Limb (tissue), 2 donors: ENCODE data around the gene DAZL.
"Not testable (repeated sequence)": the region's sequence is repeated elsewhere in the genome, so short reads cannot be mapped to it uniquely, and the experiment has no call there.

Experiments
- DNase-seq, 2 donors: peaks; one replicate each; pipeline ENCODE4 v3.0.0-alpha.2; 2016; ENCODE audit errors: extremely low spot score in 2 of 2

Gene DAZL, protein sequence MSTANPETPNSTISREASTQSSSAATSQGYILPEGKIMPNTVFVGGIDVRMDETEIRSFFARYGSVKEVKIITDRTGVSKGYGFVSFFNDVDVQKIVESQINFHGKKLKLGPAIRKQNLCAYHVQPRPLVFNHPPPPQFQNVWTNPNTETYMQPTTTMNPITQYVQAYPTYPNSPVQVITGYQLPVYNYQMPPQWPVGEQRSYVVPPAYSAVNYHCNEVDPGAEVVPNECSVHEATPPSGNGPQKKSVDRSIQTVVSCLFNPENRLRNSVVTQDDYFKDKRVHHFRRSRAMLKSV

DNA sequence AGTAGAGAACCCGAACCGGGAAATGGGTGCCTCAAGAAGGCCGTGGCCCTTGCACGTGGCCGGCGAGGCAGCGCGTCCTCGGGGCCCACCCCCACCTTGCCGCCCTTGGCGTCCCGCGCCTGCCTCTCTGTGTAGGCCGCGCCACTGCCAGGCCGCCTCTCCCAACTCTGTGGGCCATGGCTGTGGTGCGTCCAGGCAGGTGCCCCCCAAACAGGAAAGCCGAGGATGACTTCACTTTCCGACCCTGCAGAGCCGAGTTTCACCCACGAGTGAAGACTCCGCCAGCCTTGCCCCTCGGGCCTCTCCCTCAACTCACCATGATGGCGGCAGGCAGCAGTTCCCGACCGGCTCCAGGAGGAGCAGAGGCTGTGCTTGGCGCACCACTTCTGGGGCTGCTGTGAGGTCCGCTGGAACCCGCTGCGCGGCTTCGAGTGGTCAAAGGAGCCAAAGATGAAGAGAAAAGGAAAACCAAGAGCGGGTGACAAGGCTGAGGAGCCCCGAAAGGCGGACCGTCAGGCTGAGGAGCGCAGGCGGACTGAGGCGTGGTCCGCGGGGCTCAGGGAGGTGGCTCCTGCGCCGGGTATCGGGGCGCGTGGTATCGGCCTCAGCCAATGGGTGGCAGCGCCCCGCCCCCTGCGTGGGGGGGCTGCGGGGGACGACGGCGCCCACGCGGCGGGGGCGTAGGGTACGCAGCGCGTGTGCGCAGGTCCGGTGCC lies at the start of gene DAZL:
Gene DAZL, minus strand, starts transcription at position 537 of the 716 bp plus-strand sequence. Its CDS starts 218 bp downstream, at position 319.
- no peak for DNase-seq

DNA sequence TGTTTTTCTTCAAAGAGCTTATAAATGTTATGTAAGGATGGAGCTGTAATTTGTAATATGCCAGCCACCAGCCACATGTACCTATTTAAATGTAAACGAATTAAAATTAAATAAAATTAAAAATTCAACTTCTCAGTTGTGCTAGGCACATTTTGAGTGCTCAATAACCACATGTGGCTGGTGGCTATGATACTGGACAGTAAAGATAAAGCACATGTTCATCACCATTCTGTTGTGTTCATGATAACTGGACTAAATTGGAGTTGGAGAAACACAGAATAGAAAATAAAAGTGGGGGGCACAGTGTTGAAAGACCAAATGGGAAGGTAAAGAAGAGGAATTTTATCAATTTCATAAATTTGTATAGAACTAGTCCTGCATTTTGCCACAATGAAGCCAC lies 49.8 kb upstream of the DAZL start:
- DNase-seq, result no peak

DNA sequence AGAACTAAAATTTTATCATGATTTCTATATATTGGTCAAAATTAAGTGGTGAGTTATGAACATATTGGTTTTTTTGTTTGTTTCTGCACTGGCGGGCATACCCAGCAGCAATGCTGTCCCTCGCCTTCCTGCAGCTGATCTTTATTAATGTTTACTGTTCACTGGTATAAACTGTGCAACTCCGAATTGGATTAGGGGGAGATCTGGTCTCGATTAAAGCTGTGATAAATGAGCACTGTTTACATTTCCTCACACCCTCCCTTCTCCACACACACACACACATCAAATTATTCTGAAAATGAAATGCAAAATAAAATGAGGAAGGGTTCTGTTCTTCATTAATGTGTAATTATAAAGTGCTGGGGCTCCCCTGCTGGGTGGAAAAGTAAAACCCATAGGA lies 48.5 kb upstream of the DAZL start:
- no peak for DNase-seq

DNA sequence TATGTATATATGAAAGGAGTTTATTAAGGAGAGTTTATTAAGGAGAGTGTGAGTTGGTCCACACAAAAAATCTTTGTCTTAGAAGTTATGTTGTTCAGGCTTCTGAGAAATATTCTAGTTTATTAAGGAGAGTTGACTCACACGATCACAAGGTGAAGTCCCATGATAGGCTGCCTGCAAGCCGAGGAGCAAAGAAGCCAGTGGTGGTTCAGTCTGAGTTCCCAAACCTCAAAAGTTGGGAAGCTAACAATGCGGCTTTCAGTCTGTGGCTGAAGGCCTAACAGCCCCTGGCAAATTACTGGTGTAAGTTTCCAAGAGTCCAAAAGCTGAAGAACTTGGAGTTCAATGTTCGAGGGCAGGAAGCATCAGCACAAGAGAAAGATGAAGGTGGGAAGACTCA lies 42.4 kb upstream of the DAZL start:
- DNase-seq, result no peak

GRCh38 chr3:16639806-16640205 lies 34.6 kb upstream of the DAZL start:
- no peak for DNase-seq

- no peak for DNase-seq
Measured at GRCh38 chr3:16633948-16634347, 28.7 kb upstream of the DAZL start.

GRCh38 chr3:16632395-16632794 lies 27.2 kb upstream of the DAZL start:
- no peak for DNase-seq

GRCh38 chr3:16618721-16619120 lies 13.5 kb upstream of the DAZL start:
- DNase-seq, result no peak

DNA sequence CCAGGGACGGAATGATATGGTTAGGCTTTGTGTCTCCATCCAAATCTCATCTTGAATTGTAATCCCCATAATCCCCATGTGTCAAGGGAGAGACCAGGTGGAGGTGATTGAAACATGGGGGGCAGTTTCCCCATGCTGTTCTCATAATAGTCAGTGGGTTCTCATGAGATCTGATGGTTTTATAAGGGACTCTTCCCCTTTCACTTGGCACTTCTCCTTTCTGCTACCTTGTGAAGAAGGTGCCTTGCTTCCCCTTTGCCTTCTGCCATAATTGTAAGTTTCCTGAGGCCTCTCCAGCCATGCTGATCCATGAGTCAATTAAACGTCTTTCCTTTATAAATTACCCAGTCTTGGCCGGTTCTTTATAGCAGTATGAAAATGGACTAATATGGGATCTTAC lies 11.9 kb upstream of the DAZL start:
- DNase-seq, result not testable (repeated sequence)

- no peak for DNase-seq
Measured at GRCh38 chr3:16616083-16616482, 10.9 kb upstream of the DAZL start.

DNA sequence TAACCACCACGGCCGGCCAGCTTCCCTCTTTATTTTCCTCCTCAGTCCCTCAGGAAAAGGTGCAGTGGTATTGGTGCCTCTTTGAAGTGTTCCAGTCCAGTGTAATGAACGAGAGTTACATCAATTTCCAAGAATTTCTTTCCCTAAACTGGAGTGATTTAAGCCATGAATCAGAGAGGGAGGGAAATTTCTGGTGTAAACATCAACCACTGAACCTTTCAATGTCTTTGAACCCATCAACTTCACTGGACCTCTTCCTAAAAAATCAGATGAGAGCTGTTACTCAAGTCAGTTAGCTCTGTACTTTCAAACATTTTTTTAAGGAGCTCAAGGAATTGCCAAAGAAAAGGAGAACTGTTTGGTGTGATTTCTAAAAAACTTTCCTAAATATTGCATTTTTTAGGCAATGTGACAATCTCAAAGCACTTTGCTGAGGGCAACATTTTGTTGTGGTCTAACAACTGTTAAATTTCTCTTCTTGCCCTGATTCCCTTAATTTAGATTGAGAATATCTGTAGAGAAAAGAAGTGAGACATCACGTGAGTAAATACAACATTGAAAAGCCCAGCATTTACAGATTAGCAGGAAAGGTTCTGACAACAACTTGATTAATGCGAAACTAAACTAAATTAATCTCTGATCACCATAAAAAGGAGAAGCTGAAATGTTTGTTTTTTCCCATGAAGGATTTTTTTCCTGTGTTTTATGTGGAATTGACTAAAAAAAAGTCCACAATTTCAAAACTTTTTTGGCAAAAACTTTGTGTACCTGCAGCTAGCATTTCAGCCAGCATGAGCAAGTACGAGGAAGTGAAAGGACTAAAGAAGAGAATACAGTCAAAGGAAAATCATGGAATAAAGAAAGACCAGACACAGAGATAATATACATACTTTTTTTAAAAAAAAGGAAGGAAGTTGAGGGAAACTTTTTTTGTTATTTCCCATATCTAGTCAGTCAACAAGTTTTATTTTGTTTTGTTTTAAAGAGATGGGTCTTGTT lies 9.1 kb upstream of the DAZL start:
- DNase-seq, result no peak

- DNase-seq, result no peak
Measured at GRCh38 chr3:16609927-16610580, 4.8 kb upstream of the DAZL start.

- DNase-seq, result no peak
Measured at GRCh38 chr3:16608816-16609215, 3.6 kb upstream of the DAZL start.

DNA sequence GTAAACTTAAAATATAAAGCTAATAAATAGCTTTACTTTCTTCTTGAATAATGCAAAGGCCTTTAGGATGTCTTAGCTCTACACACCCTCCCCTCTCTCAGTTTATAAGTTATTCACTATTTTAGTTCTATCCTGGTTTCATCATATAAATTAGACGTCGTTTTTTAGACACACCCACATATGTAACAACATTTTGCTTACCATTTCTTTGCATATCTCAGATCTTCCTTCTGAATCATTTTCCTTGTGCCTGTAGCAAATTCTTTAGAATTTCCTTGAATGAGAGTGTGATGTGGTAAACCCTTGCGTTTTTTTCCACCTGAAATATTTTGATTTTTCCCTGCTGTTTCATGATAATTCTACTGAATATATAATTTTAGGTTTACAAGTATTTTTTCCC lies 2.5 kb upstream of the DAZL start:
- no peak for DNase-seq

GRCh38 chr3:16606398-16606797 lies 1.2 kb upstream of the DAZL start:
- DNase-seq, result no peak

GRCh38 chr3:16605966-16606365 lies 743 bp upstream of the DAZL start:
- no peak for DNase-seq

- no peak for DNase-seq
Measured at GRCh38 chr3:16604433-16604832, 790 bp downstream of the DAZL start.

DNA sequence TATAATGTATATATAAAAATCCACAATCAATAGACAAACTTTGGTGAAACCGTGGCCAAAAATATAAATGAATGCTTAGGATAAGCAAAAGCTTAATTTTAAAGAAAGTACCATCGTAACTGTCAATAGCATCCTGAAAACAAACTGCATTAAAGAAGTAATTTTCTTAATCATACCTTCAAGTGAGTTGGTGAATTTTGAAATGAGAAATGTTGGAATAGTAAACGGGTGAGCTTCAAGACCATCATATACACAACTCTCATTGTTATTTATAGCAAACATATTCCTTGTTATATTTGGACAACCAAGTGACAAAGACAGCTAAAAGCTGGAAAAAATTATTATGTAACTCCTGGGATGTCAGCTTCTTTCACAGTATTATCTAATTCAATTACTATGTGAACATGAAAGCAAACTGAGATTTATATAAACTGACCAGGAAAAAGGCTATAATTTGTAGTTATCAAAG lies 3.7 kb downstream of the DAZL start:
- DNase-seq, result no peak

- peak; percentile 79 to 84 for DNase-seq
Measured at GRCh38 chr3:16600780-16601536, 4.3 kb downstream of the DAZL start.

DNA sequence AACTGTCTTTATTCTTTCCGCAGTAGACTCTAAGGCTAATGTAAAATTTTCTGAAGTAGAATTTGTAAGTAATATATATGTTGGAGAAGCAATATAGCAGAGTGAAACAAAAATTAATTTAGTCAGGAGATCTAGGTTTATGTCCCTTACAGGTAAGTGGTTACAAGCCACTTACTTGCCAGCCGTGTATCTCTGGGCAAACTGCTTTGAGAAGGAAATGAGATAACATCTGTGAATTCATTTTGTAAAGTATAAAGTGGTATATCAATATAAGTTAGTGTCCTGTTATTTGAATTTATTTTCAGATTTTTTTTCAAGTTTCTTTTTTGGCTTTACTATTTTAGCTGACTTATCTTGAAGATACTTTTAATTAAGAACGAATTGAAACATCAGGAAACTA lies 5.5 kb downstream of the DAZL start:
- DNase-seq, result no peak
